Thoracic aorta (tissue), 2 donors: ENCODE results near the gene PEAK3. TPM values are rescaled to one million over a fixed set of nuclear protein-coding genes. Genes with fewer than 3 reads are reported as not detected.

Experiments
- ATAC-seq: fragments of 150-250 bp; one replicate; pipeline ENCODE4 v1.8.0; 2017; ENCODE audit warnings: low read depth; ENCODE audit not compliant: insufficient number of reproducible peaks, low FRiP score
- DNase-seq: peaks from one replicate; pipeline ENCODE4 v3.0.0-alpha.2; 2020; ENCODE audit warnings: low spot score
- H3K27ac ChIP-seq, 2 donors: fragments of 200-600 bp; sonication (generic); 1 replicate in 1 of 2; 2 replicates in 1 of 2; pipeline ENCODE4 v1.5.1; 2016; ENCODE audit warnings: mild to moderate bottlenecking in 2 of 2, moderate library complexity in 2 of 2
- H3K27me3 ChIP-seq: fragments of 200-600 bp; sonication (generic); replicated peaks from 2 replicates; pipeline ENCODE4 v1.6.0; 2016; ENCODE audit warnings: mild to moderate bottlenecking; ENCODE audit not compliant: insufficient read depth
- H3K36me3 ChIP-seq: fragments of 200-600 bp; sonication (generic); one replicate; pipeline ENCODE4 v1.5.1; 2016
- H3K4me1 ChIP-seq, 2 donors: fragments of 200-600 bp; sonication (generic); 1 replicate in 1 of 2; 2 replicates in 1 of 2; pipeline versions ENCODE4 v1.5.1 to v1.6.0; 2016; ENCODE audit warnings: low read depth in 2 of 2, mild to moderate bottlenecking in 1 of 2; ENCODE audit not compliant: control insufficient read depth in 1 of 2
- H3K4me3 ChIP-seq: fragments of 200-600 bp; sonication (generic); 2 replicates; pipeline ENCODE4 v1.5.1; 2016; ENCODE audit warnings: mild to moderate bottlenecking
- H3K9me3 ChIP-seq: fragments of 200-600 bp; sonication (generic); 2 replicates; pipeline ENCODE4 v1.5.1; 2016
- total RNA-seq, 2 donors: library from RNA; depleted of rRNA; stranded (reverse); fragments of >200 nt; gene quantifications; one replicate each; pipeline versions ENCODE4 v1.1.0 to v1.2.3, GENCODE V29; 2016
- TF ChIP-seq, protein P1 (sequence below): fragments of 200-600 bp; sonication (generic); IDR thresholded peaks from one replicate; pipeline ENCODE4 v1.5.1; 2019; ENCODE audit warnings: antibody characterized with exemption

PEAK3 gene
- total RNA-seq, 2 donors from 2014 or later = 1.2 to 3.0 TPM

DNA sequence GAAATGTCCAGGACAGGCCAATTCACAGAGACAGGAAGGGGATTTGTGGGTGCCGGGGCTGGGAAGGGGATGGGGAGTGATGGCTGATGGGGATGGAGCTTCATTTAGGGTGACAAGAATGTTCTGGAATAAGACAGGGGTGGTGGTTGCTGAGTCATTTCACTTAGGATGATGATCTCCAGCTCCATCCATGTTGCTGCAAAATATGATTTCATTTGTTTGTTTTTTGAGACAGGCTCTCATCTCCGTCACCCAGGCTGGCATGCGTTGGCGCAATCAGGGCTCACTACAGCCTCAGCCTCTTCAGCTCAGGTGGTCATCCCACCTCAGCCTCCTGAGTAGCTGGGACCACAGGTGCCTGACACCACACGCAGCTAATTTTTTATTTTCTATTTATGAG is 22.6 kb downstream of the PEAK3 start:
- TF ChIP-seq, protein P1, sequence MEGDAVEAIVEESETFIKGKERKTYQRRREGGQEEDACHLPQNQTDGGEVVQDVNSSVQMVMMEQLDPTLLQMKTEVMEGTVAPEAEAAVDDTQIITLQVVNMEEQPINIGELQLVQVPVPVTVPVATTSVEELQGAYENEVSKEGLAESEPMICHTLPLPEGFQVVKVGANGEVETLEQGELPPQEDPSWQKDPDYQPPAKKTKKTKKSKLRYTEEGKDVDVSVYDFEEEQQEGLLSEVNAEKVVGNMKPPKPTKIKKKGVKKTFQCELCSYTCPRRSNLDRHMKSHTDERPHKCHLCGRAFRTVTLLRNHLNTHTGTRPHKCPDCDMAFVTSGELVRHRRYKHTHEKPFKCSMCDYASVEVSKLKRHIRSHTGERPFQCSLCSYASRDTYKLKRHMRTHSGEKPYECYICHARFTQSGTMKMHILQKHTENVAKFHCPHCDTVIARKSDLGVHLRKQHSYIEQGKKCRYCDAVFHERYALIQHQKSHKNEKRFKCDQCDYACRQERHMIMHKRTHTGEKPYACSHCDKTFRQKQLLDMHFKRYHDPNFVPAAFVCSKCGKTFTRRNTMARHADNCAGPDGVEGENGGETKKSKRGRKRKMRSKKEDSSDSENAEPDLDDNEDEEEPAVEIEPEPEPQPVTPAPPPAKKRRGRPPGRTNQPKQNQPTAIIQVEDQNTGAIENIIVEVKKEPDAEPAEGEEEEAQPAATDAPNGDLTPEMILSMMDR = no peak
- Histone ChIP-seq H3K4me1 (no peaks in the 10 kb centered on the region), H3K27me3 (no peaks in the 10 kb centered on the region), H3K4me3 (no peak overlapping the region), H3K27ac (no peak overlapping the region), H3K9me3 (no peaks in the 10 kb centered on the region), H3K36me3 (no peaks in the 10 kb centered on the region)
- ATAC-seq = no peak
- DNase-seq = no peak

DNA sequence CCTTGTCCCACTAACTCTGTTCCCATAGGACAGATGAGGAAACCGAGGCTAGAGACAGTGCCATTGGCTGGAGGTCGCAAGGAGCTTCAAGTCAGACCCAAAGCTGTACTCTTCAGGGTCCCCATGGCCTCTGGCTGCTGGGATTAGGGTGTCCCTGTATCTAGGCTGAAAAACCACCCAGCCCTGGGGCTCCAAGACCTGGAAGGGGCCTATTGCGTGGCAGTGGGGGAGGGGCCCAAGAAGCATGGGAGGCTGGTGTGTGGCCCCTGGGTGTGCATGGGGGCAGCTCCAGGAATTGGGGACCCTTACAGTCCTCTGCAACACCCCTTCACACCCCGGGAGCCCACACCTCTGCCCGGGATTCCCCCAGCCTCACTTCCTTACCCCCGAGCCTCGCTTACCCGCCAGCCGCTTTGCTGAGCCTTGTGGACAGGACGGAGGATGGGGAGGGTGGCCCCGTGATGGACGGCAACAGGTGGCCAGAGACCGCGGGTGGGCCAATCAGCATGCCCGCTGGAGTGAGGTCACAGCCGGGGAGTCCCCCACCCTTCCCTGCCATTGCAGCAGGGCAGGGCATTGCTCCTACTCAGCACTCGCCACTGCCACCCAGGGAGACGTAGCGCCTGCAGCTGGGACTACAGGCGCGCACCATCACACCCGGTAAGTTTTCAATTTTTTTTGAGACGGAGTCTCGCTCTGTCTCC is 25.8 kb downstream of the PEAK3 start, which contains the start of gene JSRP1:
Gene JSRP1, minus strand, starts transcription at position 436 of the 704 bp plus-strand sequence. CDS start 1,103 bp downstream, outside the sequence.
- Histone ChIP-seq H3K9me3 (no peaks in the 10 kb centered on the region), H3K36me3 (no peaks in the 10 kb centered on the region), H3K27ac (no peak within 1 kb of the TSS), H3K4me1 (peaks cover 15 to 26% of the 10 kb centered on the region in 2 donors), H3K4me3 (no peak within 1 kb of the TSS), H3K27me3 (peaks cover 8% of the 10 kb centered on the region)
- TF ChIP-seq, protein P1 = no peak
- ATAC-seq (no peak), DNase-seq (no peak)

DNA sequence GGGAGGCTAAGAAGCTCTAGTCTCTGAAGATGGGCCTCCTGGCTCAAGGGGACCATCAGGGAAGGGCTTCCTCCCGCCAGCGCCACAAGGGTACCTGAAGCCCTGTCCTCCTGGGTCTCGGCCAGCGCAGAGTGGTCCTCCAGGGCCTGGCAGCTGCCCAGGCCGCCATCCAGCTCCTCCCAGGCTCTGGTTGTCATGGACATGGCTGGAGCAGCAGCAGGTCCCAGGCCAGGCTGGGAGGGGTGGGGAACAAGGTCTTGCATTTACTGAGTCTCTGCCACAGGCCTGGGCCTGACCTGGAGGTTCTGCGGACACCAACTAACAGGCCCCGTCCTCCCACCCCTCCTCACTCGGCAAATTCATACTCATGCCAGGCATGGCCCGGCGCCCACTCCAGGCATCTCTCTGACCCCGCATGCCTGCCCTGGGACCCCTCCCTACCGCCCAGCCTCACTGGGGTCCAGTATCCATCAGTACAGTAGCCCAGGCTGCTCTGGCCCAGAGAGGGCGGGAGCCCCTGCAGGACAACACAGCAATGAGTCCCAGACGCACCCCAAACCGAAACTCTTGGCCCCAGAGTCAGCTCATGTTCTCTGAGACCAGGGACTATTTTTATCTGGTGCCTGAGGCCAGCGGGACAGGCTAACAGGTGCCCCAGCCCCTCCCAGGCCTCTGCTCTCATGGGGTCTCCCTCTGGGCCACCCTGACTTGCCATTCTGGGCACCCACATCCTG is 26.7 kb downstream of the PEAK3 start:
- Histone ChIP-seq H3K36me3 (no peaks in the 10 kb centered on the region), H3K9me3 (no peaks in the 10 kb centered on the region), H3K27me3 (peaks cover 11% of the 10 kb centered on the region), H3K27ac (no peak overlapping the region), H3K4me1 (peaks cover 20 to 34% of the 10 kb centered on the region in 2 donors), H3K4me3 (no peak overlapping the region)
- DNase-seq = no peak
- TF ChIP-seq, protein P1 = no peak
- ATAC-seq = no peak

DNA sequence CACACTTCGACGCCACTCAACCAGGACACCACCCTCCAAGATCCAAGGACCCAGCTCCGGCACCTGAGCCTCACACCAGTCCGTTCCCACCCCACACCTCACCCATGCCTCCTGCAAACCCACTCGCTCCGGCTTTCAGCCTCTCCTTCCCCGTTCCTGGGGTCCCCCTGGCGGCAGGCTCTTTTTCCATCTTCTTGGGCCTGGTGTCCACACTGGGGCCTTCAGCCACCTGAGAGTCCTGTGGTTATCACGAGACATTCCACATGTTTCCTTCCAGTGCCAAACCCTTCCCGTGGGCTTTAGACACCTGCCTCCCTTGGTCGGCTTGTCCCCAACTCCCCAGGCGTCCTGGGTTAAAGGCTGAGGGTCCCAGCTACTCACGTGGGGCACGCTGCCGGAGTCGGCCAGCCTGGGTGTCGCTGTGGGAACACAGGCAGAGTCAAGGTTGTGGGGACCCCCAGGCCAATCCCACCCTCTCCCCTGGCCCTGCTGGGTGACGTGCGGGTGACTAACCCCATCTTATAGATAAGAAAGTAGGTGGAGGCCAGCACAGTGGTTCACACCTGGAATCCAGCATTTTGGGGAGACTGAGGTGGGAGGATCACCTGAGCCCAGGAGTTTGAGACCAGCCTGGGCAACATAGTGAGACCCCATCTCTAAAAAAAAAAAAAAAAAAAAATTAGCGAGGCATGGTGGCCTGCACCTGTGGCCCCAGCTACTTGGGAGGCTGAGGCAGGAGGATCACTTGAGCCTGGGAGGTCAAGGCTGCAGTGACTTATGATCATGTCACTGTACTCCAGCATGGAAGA is 27.7 kb downstream of the PEAK3 start:
- Histone ChIP-seq H3K27me3 (peaks cover 15% of the 10 kb centered on the region), H3K9me3 (no peaks in the 10 kb centered on the region), H3K36me3 (no peaks in the 10 kb centered on the region), H3K4me3 (no peak overlapping the region), H3K4me1 (peaks cover 20 to 39% of the 10 kb centered on the region in 2 donors), H3K27ac (no peak overlapping the region)
- TF ChIP-seq, protein P1 = no peak
- no peak for DNase-seq
- no peak for ATAC-seq
